Central memory CD8-positive, alpha-beta T cell (primary cell): ENCODE data around the gene WDR33.

Experiments
- ATAC-seq: fragments of 150-1000 bp; cut with Tn5 transposase; replicated peaks from 2 replicates; pipeline ENCODE4 v1.10.0; 2022; ENCODE audit warnings: mild to moderate bottlenecking, moderate FRiP score, moderate number of reproducible peaks; ENCODE audit not compliant: poor library complexity, severe bottlenecking; ENCODE audit errors: extremely low read depth
- DNase-seq, 2 donors: peaks; one replicate each; pipeline ENCODE4 v3.0.0; 2021; ENCODE audit warnings: low spot score in 2 of 2
- H3K27ac Mint-ChIP-seq: one replicate; pipeline ENCODE4 v1.8.0; 2022; ENCODE audit warnings: low read depth, mild to moderate bottlenecking, moderate library complexity, mixed read lengths
- H3K27me3 Mint-ChIP-seq: one replicate; pipeline ENCODE4 v1.8.0; 2022; ENCODE audit warnings: mixed read lengths
- H3K36me3 Mint-ChIP-seq: one replicate; pipeline ENCODE4 v1.8.0; 2022; ENCODE audit warnings: mild to moderate bottlenecking, moderate library complexity, mixed read lengths; ENCODE audit not compliant: insufficient read depth
- H3K4me1 Mint-ChIP-seq: one replicate; pipeline ENCODE4 v1.8.0; 2022; ENCODE audit warnings: mixed read lengths
- H3K4me3 Mint-ChIP-seq: one replicate; pipeline ENCODE4 v1.8.0; 2022; ENCODE audit warnings: mild to moderate bottlenecking, moderate library complexity, mixed read lengths
- H3K9me3 Mint-ChIP-seq: one replicate; pipeline ENCODE4 v1.8.0; 2022; ENCODE audit warnings: mixed read lengths

WDR33 gene

DNA sequence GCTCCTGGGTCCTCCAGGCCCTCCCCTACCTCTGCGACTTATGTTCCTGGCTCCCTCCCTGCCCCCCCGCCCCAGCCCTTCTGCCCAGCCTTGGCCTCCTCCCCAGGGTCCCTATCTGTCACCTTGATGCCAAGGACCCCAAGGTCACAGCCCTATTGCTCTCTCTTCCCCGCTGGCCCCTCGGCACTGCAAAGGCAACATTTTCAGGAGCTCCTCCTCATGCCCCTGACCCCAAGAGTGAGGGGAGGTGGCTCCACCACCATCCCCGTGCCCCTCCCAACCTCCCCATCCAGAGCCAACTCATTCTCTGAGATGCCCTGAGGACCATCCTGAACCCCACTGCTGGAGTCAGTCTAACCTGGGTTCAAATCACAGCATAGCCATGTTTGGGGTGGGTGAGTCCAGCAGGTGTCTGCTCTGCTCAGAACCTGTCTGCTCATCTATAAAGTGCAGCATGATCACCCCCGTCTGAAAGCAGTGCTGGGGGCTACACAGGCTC, 147.4 kb downstream of the WDR33 start:
- DNase-seq (no peak), ATAC-seq (no peak)
- Mint-ChIP-seq H3K27me3 (peaks cover 73% of the 10 kb centered on the region), H3K27ac (no peak overlapping the region), H3K36me3 (peaks cover 2% of the 10 kb centered on the region), H3K9me3 (no peaks in the 10 kb centered on the region), H3K4me3 (no peak overlapping the region), H3K4me1 (no peaks in the 10 kb centered on the region)

DNA sequence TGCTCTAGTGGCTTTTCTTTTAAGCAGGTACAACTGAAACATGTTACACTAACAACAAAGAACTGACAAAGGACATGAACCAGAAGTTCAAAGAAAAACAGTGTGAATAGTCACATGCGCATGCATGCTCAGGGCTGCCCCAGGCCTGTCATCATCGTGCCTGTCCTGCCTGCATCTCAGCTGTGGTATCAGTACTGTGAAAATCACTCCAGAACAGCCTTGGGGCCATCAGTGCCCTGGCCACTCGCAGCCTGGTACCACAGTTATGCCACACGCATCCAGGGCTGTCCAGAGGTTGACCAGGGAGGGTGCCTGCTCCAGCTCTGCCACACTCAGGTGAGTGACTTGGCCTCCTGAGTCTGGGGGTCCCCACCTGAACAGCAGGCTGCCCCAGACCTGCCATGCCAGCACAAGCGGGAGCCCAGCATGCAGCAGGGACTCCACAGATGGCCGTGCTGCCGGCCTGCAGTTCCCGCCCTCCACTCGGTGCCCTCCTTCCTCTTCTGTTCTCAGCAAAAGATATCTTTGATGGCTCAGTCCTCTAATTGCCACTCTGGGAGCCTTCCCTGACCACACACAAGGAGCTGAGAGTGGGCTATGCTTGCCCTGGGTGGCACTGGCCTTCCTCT, 147.9 kb downstream of the WDR33 start:
- peaks cover 72% of the 10 kb centered on the region for H3K27me3 Mint-ChIP-seq
- no peak overlapping the region for H3K27ac Mint-ChIP-seq
- H3K36me3 Mint-ChIP-seq = peaks cover 2% of the 10 kb centered on the region
- H3K4me3 Mint-ChIP-seq = no peak overlapping the region
- DNase-seq (no peak), ATAC-seq (no peak)
- H3K9me3 Mint-ChIP-seq = no peaks in the 10 kb centered on the region
- H3K4me1 Mint-ChIP-seq = no peaks in the 10 kb centered on the region

DNA sequence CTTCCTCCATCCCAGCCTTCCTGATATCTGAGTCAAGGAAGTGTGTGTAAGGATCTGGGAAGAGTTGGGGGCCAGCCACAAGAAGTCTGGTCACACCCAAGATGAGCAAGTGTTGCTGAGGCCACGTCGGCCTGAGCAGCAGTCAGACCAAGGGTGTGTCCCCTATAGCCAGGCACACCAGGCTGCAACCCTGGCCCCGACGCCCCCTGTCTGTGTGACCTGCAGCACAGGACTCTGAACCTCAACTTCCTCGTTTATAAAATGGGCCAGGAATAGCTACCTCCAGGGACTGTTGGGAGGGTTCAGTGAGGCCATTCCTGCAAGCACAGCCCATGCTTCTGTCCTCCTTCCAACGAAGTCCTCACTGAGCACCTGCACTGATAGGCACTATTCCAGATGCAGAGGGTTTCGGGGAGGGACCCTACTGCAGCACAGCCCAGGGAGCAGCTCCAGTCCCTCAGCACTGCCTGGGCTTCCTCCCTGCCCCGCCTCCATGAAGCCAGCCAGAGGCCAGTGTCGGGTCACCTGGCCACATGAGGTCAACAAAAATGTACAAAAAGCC, 148.9 kb downstream of the WDR33 start:
- H3K4me1 Mint-ChIP-seq = no peaks in the 10 kb centered on the region

DNA sequence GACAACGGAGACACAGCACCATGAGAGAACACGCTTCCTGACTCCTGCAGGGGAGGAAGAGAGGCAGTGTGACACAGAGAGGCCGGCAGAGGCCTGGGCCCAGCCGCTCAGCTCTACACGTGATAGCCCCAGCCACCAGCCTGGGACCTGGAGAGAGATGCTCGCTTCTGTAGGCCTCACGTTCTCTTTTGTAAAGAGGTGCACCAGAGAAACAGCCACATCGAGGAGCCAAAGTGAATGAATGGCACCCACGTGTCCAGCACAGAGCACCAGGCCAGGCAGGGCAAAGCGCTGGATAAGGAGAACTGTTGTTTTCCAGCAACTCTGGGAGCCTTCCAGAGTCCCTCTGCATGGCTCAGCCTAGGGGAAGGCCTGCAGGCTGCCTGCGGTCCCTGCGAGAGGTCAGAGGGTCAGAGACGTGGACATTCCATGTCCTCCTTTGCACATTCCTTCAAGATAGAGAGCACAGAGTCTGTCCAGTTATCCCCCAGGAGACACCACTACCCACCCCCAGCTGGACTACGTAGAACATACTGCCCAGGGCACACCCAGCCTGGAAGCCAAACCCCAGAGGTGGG, 149.8 kb downstream of the WDR33 start:
- H3K4me1 Mint-ChIP-seq = no peaks in the 10 kb centered on the region
- H3K9me3 Mint-ChIP-seq = no peaks in the 10 kb centered on the region
- DNase-seq (no peak), ATAC-seq (no peak)
- H3K4me3 Mint-ChIP-seq = no peak overlapping the region
- H3K27me3 Mint-ChIP-seq = peaks cover 54% of the 10 kb centered on the region
- H3K36me3 Mint-ChIP-seq = peaks cover 2% of the 10 kb centered on the region
- H3K27ac Mint-ChIP-seq = no peak overlapping the region

More for the DNA sequence above, 148.9 kb downstream of the WDR33 start:
- DNase-seq (no peak), ATAC-seq (no peak)
- Mint-ChIP-seq H3K36me3 (peaks cover 2% of the 10 kb centered on the region), H3K27me3 (peaks cover 62% of the 10 kb centered on the region), H3K9me3 (no peaks in the 10 kb centered on the region), H3K4me3 (no peak overlapping the region), H3K27ac (no peak overlapping the region)

DNA sequence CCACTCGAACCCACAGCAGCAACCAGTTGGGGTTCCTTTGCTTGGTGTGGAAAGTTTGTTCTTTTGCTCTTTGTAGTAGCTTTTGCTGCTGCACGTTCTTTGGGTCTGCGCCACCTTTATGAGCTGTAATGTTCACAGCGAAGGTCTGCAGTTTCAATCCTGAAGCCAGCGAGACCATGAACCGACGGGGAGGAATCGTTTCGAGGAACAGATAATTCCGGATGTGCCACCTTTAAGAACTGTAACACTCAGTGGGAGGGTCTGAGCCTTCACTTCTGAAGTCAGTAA, 150.7 kb downstream of the WDR33 start:
- peaks cover 45% of the 10 kb centered on the region for H3K27me3 Mint-ChIP-seq

DNA sequence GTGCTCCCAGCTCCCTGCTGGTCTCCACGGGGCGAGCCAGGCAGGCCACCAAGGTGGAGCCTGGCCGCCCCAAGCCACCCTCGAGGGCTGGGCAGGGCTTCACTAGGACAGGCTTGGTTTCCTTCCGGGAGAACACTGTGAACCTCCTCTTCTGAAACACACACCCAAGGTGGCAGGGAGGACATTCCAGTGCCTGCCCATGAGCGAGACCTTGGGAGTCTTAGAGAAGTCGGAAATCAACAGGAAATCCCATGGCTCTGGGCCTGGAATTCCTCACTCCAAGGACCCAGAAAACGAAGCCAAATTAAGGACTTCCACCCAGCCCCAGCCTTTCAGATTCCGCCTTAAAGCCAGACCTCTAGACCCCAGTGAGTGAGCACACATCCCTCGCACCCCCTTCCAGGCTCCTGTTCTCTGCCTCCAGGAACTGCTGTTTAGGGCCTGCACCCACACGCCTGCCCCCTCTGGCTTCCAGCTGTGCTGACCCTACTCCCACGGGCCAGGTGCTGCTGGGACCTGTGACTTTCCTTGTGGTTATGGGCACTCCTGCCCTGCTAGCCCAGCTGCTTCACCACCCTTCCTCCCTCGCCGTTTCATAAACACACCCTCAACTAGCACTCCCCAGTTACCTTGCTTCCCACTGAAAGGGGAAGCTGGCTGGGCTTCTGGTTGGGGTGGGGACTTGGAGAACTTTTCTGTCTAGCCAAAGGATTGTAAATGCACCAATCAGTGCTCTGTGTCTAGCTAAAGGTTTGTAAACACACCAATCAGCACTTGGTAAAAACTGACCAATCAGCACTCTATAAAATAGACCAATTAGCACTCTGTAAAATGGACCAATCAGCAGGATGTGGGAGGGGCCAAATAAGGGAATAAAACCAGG, 151.3 kb downstream of the WDR33 start:
- DNase-seq = no peak
- Mint-ChIP-seq H3K4me1 (no peaks in the 10 kb centered on the region), H3K9me3 (no peaks in the 10 kb centered on the region)

More for the DNA sequence above, 150.7 kb downstream of the WDR33 start:
- ATAC-seq = no peak
- Mint-ChIP-seq H3K9me3 (no peaks in the 10 kb centered on the region), H3K4me1 (no peaks in the 10 kb centered on the region), H3K27ac (no peak overlapping the region), H3K36me3 (peaks cover 2% of the 10 kb centered on the region), H3K4me3 (no peak overlapping the region)
- no peak for DNase-seq

DNA sequence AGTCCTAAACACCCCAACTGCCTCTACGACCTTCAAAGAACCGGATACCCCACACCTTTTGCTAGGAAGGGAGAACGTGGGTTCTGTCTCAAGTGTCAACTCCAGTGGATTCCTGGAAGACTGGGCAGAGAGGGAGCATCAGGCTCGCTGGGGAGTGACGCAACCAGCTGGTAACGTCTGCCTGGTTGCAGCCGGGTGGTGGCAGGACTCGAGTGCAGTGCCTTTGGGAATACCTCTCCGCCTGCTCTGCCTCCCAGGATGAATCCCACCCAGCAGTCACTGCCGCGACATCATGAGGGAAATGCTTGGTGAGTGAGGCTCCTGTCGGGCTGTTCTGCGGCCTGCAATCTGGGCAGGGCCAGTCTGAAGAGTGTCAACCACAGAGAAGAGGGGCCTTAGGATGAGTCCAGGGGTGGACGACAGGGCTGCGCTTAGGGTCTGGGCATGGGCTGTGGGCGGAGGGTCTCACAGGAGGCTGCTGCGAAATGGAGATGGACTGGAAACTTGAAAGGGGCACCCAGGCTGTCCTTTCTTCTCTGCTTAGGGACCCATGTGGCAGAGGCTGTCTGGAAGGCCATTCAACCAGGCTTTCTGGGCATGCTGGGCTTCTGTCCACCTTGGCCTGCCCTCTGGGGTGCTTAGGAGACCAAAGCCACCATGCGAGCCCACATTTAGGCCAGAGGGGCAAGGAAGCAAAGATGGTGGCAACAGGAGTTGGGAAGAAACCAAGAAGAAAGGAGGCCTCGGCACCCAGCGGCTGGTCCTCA, 152.1 kb downstream of the WDR33 start:
- H3K4me3 Mint-ChIP-seq = no peak overlapping the region
- no peak overlapping the region for H3K27ac Mint-ChIP-seq
- no peak for DNase-seq

More for the DNA sequence above, 151.3 kb downstream of the WDR33 start:
- Mint-ChIP-seq H3K27ac (no peak overlapping the region), H3K27me3 (peaks cover 39% of the 10 kb centered on the region), H3K36me3 (peaks cover 2% of the 10 kb centered on the region), H3K4me3 (no peak overlapping the region)
- no peak for ATAC-seq

DNA sequence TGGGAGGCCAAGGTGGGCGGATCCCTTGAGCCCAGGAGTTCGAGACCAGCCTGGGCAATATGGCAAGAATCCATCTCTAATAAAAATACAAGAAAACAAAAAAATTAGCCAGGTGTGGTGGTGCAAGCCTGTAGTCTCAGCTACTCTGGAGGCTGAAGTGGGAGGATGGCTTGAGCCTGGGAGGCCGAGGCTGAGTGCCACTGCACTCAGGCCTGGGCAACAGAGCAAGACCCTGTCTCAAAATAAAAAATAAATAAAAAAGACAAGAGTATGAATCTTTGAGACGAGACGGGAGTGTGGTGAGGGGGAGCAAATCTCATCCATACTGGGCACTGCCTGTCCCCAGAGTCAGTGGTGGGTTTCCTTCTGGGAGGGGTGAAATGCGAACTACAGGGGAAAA, 152.8 kb downstream of the WDR33 start:
- Mint-ChIP-seq H3K4me3 (no peak overlapping the region), H3K27ac (no peak overlapping the region), H3K27me3 (peaks cover 34% of the 10 kb centered on the region), H3K9me3 (no peaks in the 10 kb centered on the region), H3K4me1 (no peaks in the 10 kb centered on the region), H3K36me3 (peaks cover 2% of the 10 kb centered on the region)
- ATAC-seq (no peak), DNase-seq (no peak)

More for the DNA sequence above, 152.1 kb downstream of the WDR33 start:
- Mint-ChIP-seq H3K36me3 (peaks cover 2% of the 10 kb centered on the region), H3K4me1 (no peaks in the 10 kb centered on the region), H3K9me3 (no peaks in the 10 kb centered on the region), H3K27me3 (peaks cover 34% of the 10 kb centered on the region)
- ATAC-seq = no peak

DNA sequence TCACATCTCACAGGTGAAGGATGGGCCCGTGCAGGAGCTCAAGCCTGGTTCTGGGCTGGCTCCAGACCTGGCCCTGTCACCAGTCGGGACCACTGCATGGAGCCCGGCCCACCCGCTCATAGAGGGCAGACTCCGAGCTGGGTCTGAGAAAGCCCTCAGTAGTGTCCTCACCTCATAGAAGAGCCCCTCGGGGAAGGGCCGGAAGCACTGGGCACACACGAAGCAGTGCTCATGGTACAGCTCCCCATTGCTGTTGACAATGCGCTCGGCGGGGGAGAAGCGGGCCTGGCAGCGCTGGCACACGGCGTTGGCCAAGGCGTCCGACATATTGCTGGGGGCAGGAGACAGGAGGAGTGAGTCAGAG, 153.8 kb downstream of the WDR33 start:
- no peak for DNase-seq
- Mint-ChIP-seq H3K9me3 (no peaks in the 10 kb centered on the region), H3K4me1 (no peaks in the 10 kb centered on the region), H3K27ac (no peak overlapping the region), H3K27me3 (peaks cover 35% of the 10 kb centered on the region), H3K4me3 (no peak overlapping the region), H3K36me3 (peaks cover 3% of the 10 kb centered on the region)
- ATAC-seq = no peak

DNA sequence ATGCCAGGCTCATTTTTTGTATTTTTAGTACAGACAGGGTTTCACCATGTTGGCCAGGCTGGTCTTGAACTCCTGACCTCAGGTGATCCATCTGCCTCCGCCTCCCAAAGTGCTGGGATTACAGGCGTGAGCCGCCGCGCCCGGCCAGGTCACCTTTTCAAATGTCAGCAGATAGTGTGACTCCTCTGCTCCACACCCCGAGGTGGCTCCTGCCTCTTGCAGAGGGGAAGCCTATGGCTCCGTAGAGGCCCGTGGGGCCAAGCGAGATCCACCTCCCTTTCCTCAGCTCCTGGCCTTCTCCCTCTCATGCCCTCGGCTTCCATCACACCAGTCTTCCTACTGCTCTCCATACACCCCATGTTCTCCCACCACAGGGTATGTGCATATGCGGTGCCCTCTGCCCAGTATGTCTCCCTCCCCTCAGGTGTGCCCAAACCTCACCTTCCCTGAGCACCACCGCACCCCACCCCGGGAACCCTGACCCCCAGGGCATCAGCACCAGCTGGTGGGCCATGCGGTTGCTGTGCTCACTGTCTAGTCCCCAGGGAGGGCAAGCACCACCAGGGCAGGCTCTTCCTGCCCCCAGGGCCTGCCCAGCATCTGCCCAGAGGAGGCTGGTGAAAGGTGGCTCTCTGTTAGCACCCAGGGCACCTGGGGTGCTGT, 154.3 kb downstream of the WDR33 start:
- Mint-ChIP-seq H3K4me3 (no peak overlapping the region), H3K27ac (no peak overlapping the region), H3K27me3 (peaks cover 30% of the 10 kb centered on the region), H3K4me1 (no peaks in the 10 kb centered on the region), H3K36me3 (peaks cover 3% of the 10 kb centered on the region), H3K9me3 (no peaks in the 10 kb centered on the region)
- DNase-seq (no peak), ATAC-seq (no peak)

DNA sequence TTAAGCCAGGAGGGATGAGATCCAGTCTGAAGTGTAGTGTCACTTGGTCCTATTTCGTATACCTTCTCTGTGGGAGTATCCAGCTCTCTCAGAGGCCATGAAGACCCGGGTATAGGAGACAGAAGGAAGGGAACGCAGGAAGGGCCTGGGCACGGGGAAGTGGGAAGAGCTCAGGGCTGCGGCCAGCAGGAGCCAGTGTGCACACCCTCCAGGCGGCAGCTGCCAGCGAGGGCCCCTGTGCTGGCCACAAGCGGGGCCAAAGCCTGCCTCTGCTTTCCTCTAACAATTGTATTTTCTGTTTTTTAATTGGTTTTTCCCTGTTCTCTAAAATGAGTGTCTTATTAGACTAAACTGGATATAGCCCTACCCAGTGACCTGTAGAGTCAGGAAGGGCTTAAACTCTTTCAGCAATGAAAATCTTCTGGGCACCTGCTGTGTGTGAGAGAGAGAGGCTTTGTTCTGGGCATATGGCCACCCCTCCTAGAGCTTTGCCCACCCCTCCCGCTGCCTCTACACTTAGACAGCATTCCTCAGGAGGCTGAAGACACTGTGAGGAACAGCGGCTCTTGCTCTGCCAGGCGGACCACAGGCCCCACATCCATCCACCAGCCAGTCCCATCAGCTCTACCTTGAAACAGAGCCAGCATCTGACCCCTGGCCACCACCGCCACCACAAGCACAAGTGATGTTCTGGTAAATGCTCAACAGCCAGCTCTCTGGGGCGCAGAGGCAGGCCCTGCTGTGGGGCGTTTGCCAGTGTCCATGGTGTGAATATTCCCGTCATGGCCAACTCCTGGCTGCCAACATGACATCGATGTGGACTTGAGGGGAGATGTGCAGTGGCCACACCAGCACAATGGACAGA, 155.5 kb downstream of the WDR33 start:
- ATAC-seq (no peak), DNase-seq (no peak)

More for the DNA sequence above, 155.5 kb downstream of the WDR33 start:
- H3K4me3 Mint-ChIP-seq = no peak overlapping the region
- no peaks in the 10 kb centered on the region for H3K9me3 Mint-ChIP-seq
- H3K4me1 Mint-ChIP-seq = no peaks in the 10 kb centered on the region
- peaks cover 3% of the 10 kb centered on the region for H3K36me3 Mint-ChIP-seq
- H3K27ac Mint-ChIP-seq = no peak overlapping the region
- peaks cover 17% of the 10 kb centered on the region for H3K27me3 Mint-ChIP-seq
